Mucosa of rectum (tissue), 2 donors: ENCODE measurements around the gene PTPRC.

Experiments
- H3K27ac ChIP-seq, 2 donors: one replicate each; pipeline ENCODE4 v1.7.0; 2013; ENCODE audit warnings: inconsistent platforms in 2 of 2, low read depth in 2 of 2, low read length in 2 of 2
- H3K27me3 ChIP-seq, 2 donors: one replicate each; pipeline ENCODE4 v1.7.0; 2013; ENCODE audit warnings: low read length in 2 of 2; ENCODE audit not compliant: control insufficient read depth in 2 of 2, insufficient read depth in 2 of 2
- H3K36me3 ChIP-seq, 2 donors: one replicate each; pipeline ENCODE4 v1.7.0; 2013; ENCODE audit warnings: low read length in 2 of 2; ENCODE audit not compliant: control insufficient read depth in 2 of 2, insufficient read depth in 2 of 2
- H3K4me1 ChIP-seq, 2 donors: one replicate each; pipeline ENCODE4 v1.7.0; 2013; ENCODE audit warnings: low read length in 2 of 2, mild to moderate bottlenecking in 1 of 2; ENCODE audit not compliant: control insufficient read depth in 2 of 2, insufficient read depth in 2 of 2
- H3K4me3 ChIP-seq, 2 donors: one replicate each; pipeline ENCODE4 v1.7.0; 2013; ENCODE audit warnings: low read length in 2 of 2
- H3K9ac ChIP-seq, 2 donors: one replicate each; pipeline ENCODE4 v1.7.0; 2013; ENCODE audit warnings: low read length in 2 of 2, low read depth in 1 of 2, mild to moderate bottlenecking in 1 of 2
- H3K9me3 ChIP-seq, 2 donors: one replicate each; pipeline ENCODE4 v1.7.0; 2013; ENCODE audit warnings: low read length in 2 of 2; ENCODE audit not compliant: control insufficient read depth in 2 of 2
- donor health status: healthy.
- donor health status: Normal muscosa, but diverticular disease.

Gene PTPRC

DNA sequence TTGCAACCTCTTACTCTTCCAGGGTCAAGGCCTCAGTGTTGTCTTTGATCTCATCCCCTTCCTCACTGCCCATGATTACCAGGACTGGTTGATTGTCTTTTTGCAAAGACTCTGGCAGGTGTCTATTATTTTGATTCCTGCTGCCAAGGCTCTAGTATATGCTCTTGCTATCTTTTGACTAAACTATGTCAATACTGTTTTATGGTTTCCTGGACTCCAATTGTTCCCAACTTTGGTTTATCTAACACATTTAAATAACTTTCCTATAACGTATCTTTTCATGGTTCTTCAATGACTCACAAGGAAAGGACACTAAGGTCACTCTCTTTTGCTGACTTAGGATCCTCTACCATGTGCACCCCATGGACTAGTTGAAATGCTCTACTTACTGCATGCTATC, 141.5 kb downstream of the PTPRC start:
- Histone ChIP-seq H3K4me3 (no peak overlapping the region), H3K27ac (no peak overlapping the region), H3K9me3 (no peaks in the 10 kb centered on the region), H3K36me3 (no peaks in the 10 kb centered on the region), H3K27me3 (no peaks in the 10 kb centered on the region), H3K9ac (no peak overlapping the region), H3K4me1 (no peaks in the 10 kb centered on the region)

DNA sequence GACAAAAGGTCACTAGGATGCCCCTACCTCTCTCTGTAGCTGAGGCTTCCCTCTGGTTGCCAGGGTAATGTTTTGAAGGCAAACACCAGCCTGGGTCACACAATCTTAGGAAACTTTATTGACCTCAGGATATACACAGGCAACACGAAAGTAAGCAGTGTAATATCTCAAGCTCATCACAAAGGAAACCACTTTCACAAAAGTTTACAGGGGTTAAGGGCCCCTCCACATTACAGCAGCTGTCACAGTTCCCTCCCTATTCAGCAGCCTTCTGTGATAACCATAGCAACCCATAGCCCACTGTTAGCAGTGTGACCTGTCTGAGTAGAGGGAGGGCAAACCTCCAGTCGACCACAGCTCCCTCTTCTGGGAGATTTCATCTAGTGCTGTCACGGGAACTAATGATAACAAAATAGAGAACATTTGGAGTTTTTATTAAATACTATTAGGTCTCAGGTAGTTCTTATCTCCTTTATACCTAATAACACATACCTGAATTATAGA, 149.8 kb downstream of the PTPRC start:
- Histone ChIP-seq H3K9me3 (no peaks in the 10 kb centered on the region), H3K4me3 (no peak overlapping the region), H3K4me1 (no peaks in the 10 kb centered on the region), H3K27ac (no peak overlapping the region), H3K9ac (no peak overlapping the region), H3K36me3 (no peaks in the 10 kb centered on the region), H3K27me3 (no peaks in the 10 kb centered on the region)

DNA sequence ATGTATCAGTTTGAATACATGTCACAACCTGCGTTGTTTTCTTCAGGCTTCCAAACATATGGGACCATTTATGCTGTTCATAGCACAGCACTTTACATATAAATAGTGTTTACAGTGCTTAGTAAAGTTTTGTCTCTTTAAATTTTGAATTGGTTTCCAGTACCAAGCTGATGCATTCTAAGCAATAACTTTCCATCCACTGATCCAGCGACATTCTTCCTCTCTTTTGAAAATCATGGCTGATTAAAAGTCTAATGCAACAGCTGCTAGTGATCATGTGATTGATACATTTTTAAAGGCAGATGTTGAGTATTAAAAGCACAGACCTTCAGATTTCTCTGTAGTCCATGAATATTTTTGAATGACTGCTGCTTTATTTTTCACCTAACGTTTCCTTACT, 154.9 kb downstream of the PTPRC start:
- Histone ChIP-seq H3K4me3 (no peak overlapping the region), H3K36me3 (no peaks in the 10 kb centered on the region), H3K27me3 (no peaks in the 10 kb centered on the region), H3K4me1 (no peaks in the 10 kb centered on the region), H3K9me3 (no peaks in the 10 kb centered on the region), H3K9ac (no peak overlapping the region), H3K27ac (no peak overlapping the region)

DNA sequence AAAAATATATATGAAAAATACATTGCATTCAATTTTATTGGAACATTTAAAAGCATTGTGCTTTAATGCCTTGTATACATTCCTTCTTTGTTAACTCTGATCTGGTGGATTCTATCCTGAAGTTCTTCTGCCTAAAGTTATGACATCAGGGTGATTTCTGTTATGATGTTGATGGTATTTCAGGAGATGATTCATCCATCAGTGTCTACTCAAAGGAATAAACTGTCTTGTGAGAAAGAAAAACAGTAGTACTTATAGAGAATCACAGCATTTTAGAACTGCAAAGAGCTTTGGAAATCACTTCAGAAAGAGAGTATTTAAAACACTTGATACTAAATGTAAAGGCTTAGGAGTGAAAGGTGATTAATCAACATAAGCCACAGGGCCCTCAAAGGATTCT, 155.7 kb downstream of the PTPRC start:
- Histone ChIP-seq H3K9me3 (no peaks in the 10 kb centered on the region), H3K27me3 (no peaks in the 10 kb centered on the region), H3K4me1 (no peaks in the 10 kb centered on the region), H3K27ac (no peak overlapping the region), H3K4me3 (no peak overlapping the region), H3K9ac (no peak overlapping the region), H3K36me3 (no peaks in the 10 kb centered on the region)

DNA sequence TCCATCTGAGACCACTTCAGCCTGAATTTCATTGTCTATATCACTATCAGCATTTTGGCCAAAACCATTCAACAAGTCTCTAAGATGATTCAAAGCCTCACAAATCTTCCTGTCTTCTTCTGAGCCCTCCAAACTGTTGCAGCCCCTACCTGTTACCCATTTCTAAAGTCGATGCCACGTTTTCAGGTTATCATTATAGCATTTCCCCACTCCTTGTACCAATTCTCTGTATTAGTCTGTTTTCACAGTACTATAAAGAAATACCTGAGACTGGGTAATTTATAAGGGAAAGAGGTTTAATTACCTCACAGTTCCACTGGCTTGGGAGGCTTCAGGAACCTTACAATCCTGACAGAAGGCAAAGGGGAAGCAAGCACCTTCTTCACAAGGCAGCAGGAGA, 158.8 kb downstream of the PTPRC start:
- H3K27me3 ChIP-seq = no peaks in the 10 kb centered on the region
- H3K9ac ChIP-seq = no peak overlapping the region
- no peaks in the 10 kb centered on the region for H3K36me3 ChIP-seq
- no peaks in the 10 kb centered on the region for H3K4me1 ChIP-seq
- no peak overlapping the region for H3K27ac ChIP-seq
- H3K4me3 ChIP-seq = no peak overlapping the region
- H3K9me3 ChIP-seq = no peaks in the 10 kb centered on the region

DNA sequence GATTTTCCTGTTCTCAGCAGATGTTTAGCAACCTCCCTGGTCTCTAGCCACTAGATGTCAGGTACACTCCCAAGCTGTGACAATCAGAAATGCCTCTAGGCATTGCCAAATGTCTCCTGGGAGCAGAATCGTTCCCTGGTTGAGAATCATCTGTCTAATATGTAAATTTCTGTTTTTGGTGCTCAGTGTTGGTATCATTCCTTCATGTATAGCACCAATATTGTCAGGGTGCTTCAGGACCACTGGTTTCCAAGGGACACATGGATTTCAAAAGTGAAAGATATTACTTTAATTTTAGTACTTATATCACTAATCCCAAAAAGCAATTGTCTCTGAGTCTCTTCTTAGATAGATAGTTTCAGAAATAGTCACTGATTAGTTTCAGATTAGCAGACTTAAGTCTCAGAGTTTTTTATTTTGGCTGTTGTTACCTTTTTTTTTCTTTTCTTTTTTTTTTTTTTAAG, 160.1 kb downstream of the PTPRC start:
- Histone ChIP-seq H3K9ac (no peak overlapping the region), H3K9me3 (no peaks in the 10 kb centered on the region), H3K4me1 (no peaks in the 10 kb centered on the region), H3K27ac (no peak overlapping the region), H3K27me3 (no peaks in the 10 kb centered on the region), H3K4me3 (no peak overlapping the region), H3K36me3 (no peaks in the 10 kb centered on the region)

DNA sequence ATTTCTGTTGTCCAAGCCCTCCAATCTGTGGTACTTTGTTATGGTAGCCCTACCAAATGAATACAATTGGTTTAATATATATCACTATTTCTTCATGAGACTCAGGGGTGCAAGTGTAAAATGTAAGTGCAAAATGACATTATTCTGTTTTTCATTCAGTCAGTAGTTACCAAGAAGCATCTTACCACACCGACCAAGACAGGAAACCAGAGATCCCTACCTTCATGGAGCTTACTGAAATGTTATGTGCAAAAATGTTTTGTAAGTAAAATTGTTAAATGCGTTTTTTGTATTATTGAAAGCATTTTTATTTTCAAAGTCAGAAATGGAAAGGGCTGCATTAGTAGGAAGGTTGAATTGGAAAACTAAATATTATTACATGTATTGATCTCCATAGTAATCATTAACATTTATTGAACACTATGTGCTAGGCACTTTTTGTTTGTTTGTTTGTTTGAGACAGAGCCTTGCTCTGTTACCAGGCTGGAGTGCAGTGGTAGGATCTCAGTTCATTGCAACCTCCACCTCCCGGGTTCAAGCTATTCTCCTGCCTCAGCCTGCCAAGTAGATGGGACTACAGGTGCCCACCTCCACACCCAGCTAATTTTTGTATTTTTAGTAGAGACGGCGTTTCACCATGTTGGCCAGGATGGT, 166.8 kb downstream of the PTPRC start:
- no peak overlapping the region for H3K4me3 ChIP-seq
- H3K27ac ChIP-seq = no peak overlapping the region
- no peaks in the 10 kb centered on the region for H3K36me3 ChIP-seq
- H3K9me3 ChIP-seq = no peaks in the 10 kb centered on the region
- H3K9ac ChIP-seq = no peak overlapping the region
- H3K4me1 ChIP-seq = no peaks in the 10 kb centered on the region
- H3K27me3 ChIP-seq = no peaks in the 10 kb centered on the region

DNA sequence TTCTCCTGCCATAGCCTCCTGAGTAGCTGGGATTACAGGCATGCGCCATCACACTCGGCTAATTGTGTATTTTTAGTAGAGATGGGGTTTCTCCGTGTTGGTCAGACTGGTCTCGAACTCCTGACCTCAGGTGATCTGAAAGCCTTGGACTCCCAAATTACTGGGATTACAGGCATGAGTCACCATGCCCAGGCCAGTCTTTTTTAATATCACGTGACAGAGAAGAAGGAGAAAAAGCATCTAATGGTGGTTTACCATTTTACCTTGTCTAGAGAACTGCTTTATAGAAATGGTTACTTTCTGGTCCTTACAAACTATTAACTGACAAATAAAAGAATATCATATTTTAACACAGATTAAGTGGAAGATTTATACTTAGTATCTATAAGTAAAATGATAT, 168.0 kb downstream of the PTPRC start:
- Histone ChIP-seq H3K9ac (no peak overlapping the region), H3K4me3 (no peak overlapping the region), H3K27me3 (no peaks in the 10 kb centered on the region), H3K4me1 (no peaks in the 10 kb centered on the region), H3K27ac (no peak overlapping the region), H3K36me3 (no peaks in the 10 kb centered on the region), H3K9me3 (no peaks in the 10 kb centered on the region)
